Measurements from ENCODE around the gene EFCAB11. TPM values are rescaled to one million over a fixed set of nuclear protein-coding genes. Genes with fewer than 3 reads are reported as not detected.
"Not testable (repeated sequence)": the region's sequence is repeated elsewhere in the genome, so short reads cannot be mapped to it uniquely, and the experiment has no call there.

EFCAB11 gene
- total RNA-seq, 2 donors from 2014 or later = 3.1 to 8.9 TPM

GRCh38 chr14:89889626-89890025 lies 64.9 kb downstream of the EFCAB11 start:
- H3K27me3 ChIP-seq (replicated peaks; ENCODE audit: insufficient read depth) = no peaks in the 10 kb centered on the region
- H3K9me3 ChIP-seq = no peaks in the 10 kb centered on the region
- TF ChIP-seq, protein P1, sequence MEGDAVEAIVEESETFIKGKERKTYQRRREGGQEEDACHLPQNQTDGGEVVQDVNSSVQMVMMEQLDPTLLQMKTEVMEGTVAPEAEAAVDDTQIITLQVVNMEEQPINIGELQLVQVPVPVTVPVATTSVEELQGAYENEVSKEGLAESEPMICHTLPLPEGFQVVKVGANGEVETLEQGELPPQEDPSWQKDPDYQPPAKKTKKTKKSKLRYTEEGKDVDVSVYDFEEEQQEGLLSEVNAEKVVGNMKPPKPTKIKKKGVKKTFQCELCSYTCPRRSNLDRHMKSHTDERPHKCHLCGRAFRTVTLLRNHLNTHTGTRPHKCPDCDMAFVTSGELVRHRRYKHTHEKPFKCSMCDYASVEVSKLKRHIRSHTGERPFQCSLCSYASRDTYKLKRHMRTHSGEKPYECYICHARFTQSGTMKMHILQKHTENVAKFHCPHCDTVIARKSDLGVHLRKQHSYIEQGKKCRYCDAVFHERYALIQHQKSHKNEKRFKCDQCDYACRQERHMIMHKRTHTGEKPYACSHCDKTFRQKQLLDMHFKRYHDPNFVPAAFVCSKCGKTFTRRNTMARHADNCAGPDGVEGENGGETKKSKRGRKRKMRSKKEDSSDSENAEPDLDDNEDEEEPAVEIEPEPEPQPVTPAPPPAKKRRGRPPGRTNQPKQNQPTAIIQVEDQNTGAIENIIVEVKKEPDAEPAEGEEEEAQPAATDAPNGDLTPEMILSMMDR (IDR thresholded peaks at IDR 0.05) = no peak
- H3K4me1 ChIP-seq (ENCODE audit: control insufficient read depth in 1 of 2, low read depth in 2 of 2) = no peaks in the 10 kb centered on the region
- ATAC-seq (ENCODE audit: insufficient number of reproducible peaks, low FRiP score, low read depth) = no peak
- no peak overlapping the region for H3K4me3 ChIP-seq
- H3K36me3 ChIP-seq = no peaks in the 10 kb centered on the region
- no peak for DNase-seq (ENCODE audit: low spot score)
- H3K27ac ChIP-seq = no peak overlapping the region

- Histone ChIP-seq H3K4me3 (no peak overlapping the region), H3K4me1 (ENCODE audit: control insufficient read depth in 1 of 2, low read depth in 2 of 2) (no peaks in the 10 kb centered on the region), H3K36me3 (no peaks in the 10 kb centered on the region), H3K27me3 (replicated peaks; ENCODE audit: insufficient read depth) (no peaks in the 10 kb centered on the region), H3K27ac (no peak overlapping the region), H3K9me3 (no peaks in the 10 kb centered on the region)
- ATAC-seq (ENCODE audit: insufficient number of reproducible peaks, low FRiP score, low read depth) (no peak), DNase-seq (ENCODE audit: low spot score) (no peak)
- TF ChIP-seq, protein P1 (IDR thresholded peaks at IDR 0.05) = no peak
These were observed 69.8 kb downstream of the EFCAB11 start for GRCh38 chr14:89884761-89885160.

DNA sequence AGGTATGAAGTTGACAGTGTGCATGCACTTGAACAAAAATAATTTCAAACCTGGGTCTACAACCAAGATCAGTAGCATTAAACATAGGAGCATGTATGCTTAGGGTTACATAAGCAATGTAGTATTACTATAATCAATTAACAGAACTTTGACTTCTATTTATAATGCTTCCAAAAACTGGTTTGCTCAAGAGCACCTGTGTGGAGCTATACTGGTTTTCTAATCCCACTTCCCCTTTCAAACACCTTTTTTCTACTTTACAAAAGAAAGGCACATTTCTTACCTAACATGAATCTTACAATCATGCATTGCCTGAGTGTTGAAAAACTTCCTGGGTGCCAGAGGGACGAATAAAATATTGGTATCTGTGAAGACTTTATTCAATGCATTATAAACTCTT lies 72.7 kb downstream of the EFCAB11 start:
- no peaks in the 10 kb centered on the region for H3K36me3 ChIP-seq
- no peak for ATAC-seq (ENCODE audit: insufficient number of reproducible peaks, low FRiP score, low read depth)
- TF ChIP-seq, protein P1 (IDR thresholded peaks at IDR 0.05) = no peak

DNA sequence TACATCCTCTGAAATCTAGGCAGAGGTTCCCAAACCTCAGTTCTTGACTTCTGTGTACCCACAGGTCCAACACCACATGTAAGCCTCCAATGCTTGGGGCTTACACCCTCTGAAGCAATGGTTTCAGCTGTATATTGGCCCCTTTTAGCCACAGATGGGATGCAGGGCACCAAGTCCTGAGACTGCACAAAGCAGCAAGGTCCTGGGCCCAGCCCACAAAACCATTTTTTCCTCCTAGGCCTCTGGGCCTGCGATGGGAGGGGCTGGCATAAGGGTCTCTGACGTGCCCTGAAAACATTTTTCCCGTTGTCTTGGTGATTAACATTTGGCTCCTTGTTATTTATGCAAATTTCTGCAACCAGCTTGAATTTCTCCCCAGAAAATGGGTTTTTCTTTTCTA lies 80.4 kb downstream of the EFCAB11 start:
- not testable (repeated sequence) for H3K27me3 ChIP-seq (replicated peaks; ENCODE audit: insufficient read depth); H3K4me3 ChIP-seq; H3K4me1 ChIP-seq (ENCODE audit: control insufficient read depth in 1 of 2, low read depth in 2 of 2); ATAC-seq (ENCODE audit: insufficient number of reproducible peaks, low FRiP score, low read depth); H3K9me3 ChIP-seq; DNase-seq (ENCODE audit: low spot score); H3K36me3 ChIP-seq; H3K27ac ChIP-seq

More for the DNA sequence above, 72.7 kb downstream of the EFCAB11 start:
- H3K9me3 ChIP-seq = no peaks in the 10 kb centered on the region
- no peaks in the 10 kb centered on the region for H3K4me1 ChIP-seq (ENCODE audit: control insufficient read depth in 1 of 2, low read depth in 2 of 2)
- no peak overlapping the region for H3K4me3 ChIP-seq
- no peak for DNase-seq (ENCODE audit: low spot score)
- H3K27me3 ChIP-seq (replicated peaks; ENCODE audit: insufficient read depth) = no peaks in the 10 kb centered on the region
- H3K27ac ChIP-seq = no peak overlapping the region

DNA sequence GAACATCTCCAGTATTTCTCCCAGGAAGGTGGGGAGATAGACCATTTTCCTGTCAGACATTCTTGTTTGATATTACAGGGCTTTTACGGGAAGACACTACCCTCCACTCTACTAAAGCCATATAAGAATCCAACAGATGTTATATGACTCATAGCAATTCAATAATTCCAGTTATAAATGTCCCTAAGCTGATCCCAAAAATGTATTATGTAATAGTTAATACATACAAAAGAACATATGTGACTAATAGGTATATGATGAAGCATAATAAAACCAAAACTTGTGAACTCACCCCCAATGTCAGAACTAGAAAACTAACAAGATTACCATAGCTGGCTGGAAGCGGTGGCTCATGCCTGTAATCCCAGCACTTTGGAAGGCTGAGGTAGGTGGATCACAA lies 84.2 kb downstream of the EFCAB11 start:
- ATAC-seq (ENCODE audit: insufficient number of reproducible peaks, low FRiP score, low read depth) (no peak), DNase-seq (ENCODE audit: low spot score) (no peak)
- Histone ChIP-seq H3K4me3 (no peak overlapping the region), H3K9me3 (no peaks in the 10 kb centered on the region), H3K36me3 (no peaks in the 10 kb centered on the region), H3K27ac (no peak overlapping the region), H3K27me3 (replicated peaks; ENCODE audit: insufficient read depth) (no peaks in the 10 kb centered on the region), H3K4me1 (ENCODE audit: control insufficient read depth in 1 of 2, low read depth in 2 of 2) (no peaks in the 10 kb centered on the region)
- TF ChIP-seq, protein P1 (IDR thresholded peaks at IDR 0.05) = no peak

GRCh38 chr14:89869606-89870005 lies 84.9 kb downstream of the EFCAB11 start:
- Histone ChIP-seq H3K36me3 (no peaks in the 10 kb centered on the region), H3K27ac (no peak overlapping the region), H3K9me3 (no peaks in the 10 kb centered on the region), H3K4me1 (ENCODE audit: control insufficient read depth in 1 of 2, low read depth in 2 of 2) (no peaks in the 10 kb centered on the region), H3K4me3 (no peak overlapping the region), H3K27me3 (replicated peaks; ENCODE audit: insufficient read depth) (no peaks in the 10 kb centered on the region)
- DNase-seq (ENCODE audit: low spot score) (no peak), ATAC-seq (ENCODE audit: insufficient number of reproducible peaks, low FRiP score, low read depth) (no peak)
- TF ChIP-seq, protein P1 (IDR thresholded peaks at IDR 0.05) = no peak

Measured in thoracic aorta (tissue), 2 donors.